Upper lobe of left lung (tissue), 6 donors: ENCODE data around the gene LPCAT1. TPM values are rescaled to one million over a fixed set of nuclear protein-coding genes. Genes with fewer than 3 reads are reported as not detected.

Source experiments
- ATAC-seq, 2 donors: fragments of 200-7000 bp; cut with Tn5 transposase; one replicate each; pipeline ENCODE4 v1.9.1; 2022; ENCODE audit warnings: mild to moderate bottlenecking in 2 of 2, moderate library complexity in 2 of 2; ENCODE audit not compliant: low FRiP score in 2 of 2
- DNase-seq, 2 donors: peaks; one replicate each; pipeline ENCODE4 v3.0.0-alpha.2; 2019 to 2020
- H3K27ac ChIP-seq, 4 donors: fragments of 200-600 bp; sonication (generic); one replicate each; pipeline ENCODE4 v1.5.1; 2016 to 2019
- H3K27me3 ChIP-seq, 4 donors: fragments of 200-600 bp; sonication (generic); one replicate each; pipeline ENCODE4 v1.5.1; 2017 to 2019
- H3K36me3 ChIP-seq, 4 donors: fragments of 200-600 bp; sonication (generic); one replicate each; pipeline ENCODE4 v1.5.1; 2016 to 2019
- H3K4me1 ChIP-seq, 4 donors: fragments of 200-600 bp; sonication (generic); one replicate each; pipeline ENCODE4 v1.5.1; 2018 to 2019
- H3K4me3 ChIP-seq, 4 donors: fragments of 200-600 bp; sonication (generic); one replicate each; pipeline ENCODE4 v1.5.1; 2017 to 2019; ENCODE audit warnings: mild to moderate bottlenecking in 2 of 4, moderate library complexity in 1 of 4
- H3K9me3 ChIP-seq, 4 donors: fragments of 200-600 bp; sonication (generic); one replicate each; pipeline ENCODE4 v1.5.1; 2018 to 2019
- CTCF ChIP-seq, 6 experiments: fragments of 450-650 bp in 4 of 6; fragments of 200-600 bp in 2 of 6; sonication (generic) in 2 of 6; IDR thresholded peaks; one replicate each; pipeline ENCODE4 v1.5.1; 2016 to 2019; ENCODE audit warnings: antibody characterized with exemption in 6 of 6
- EP300 ChIP-seq, 4 donors: sonication (generic); formaldehyde crosslinking; IDR thresholded peaks; one replicate each; pipeline ENCODE4 v1.5.1; 2017; ENCODE audit warnings: antibody characterized with exemption in 4 of 4, control low read depth in 2 of 4
- POLR2A ChIP-seq, 4 donors: fragments of 450-650 bp; IDR thresholded peaks; one replicate each; pipeline ENCODE4 v1.5.1; 2016 to 2017; ENCODE audit warnings: antibody characterized with exemption in 4 of 4, mild to moderate bottlenecking in 2 of 4
- POLR2AphosphoS5 ChIP-seq, 2 donors: sonication (generic); formaldehyde crosslinking; IDR thresholded peaks; one replicate each; pipeline ENCODE4 v1.5.1; 2017; ENCODE audit warnings: antibody characterized with exemption in 2 of 2
- WGBS, 2 donors: methylation state at CpG; one replicate each; pipeline ENCODE4 v1.1.5; 2017 to 2018; 5-methylcytosine and 5-hydroxymethylcytosine counted together
- total RNA-seq, 6 donors: library from RNA; depleted of rRNA in 4 of 6; stranded (reverse); fragments of >200 nt in 4 of 6; gene quantifications; one replicate each; pipeline versions ENCODE4 v1.1.0 to v1.2.1, GENCODE V29; 2016 to 2021
- donor health status: DM: no; HTN: no; CAD: no; lungs with moderate emphysema.
- donor health status: DM: no; HTN: yes; CAD: no; lungs with severe emphysema.

The LPCAT1 gene
- total RNA-seq, 6 donors from 2014 or later: 403 to 922 (median 538) TPM

GRCh38 chr5:1436036-1436435 lies 87.7 kb downstream of the LPCAT1 start:
- Histone ChIP-seq H3K27me3 (no peaks in the 10 kb centered on the region), H3K9me3 (peaks cover 0 to 2% (median 0%) of the 10 kb centered on the region in 4 donors), H3K4me3 (no peak overlapping the region), H3K36me3 (no peaks in the 10 kb centered on the region), H3K4me1 (no peaks in the 10 kb centered on the region), H3K27ac (no peak overlapping the region)
- no peak for TF ChIP-seq POLR2AphosphoS5 (IDR thresholded peaks at IDR 0.05)
- DNase-seq (no peak), ATAC-seq (no peak)
- 78 to 81% methylated on average over 8 of the region's 10 CpGs for WGBS, 2 donors

DNA sequence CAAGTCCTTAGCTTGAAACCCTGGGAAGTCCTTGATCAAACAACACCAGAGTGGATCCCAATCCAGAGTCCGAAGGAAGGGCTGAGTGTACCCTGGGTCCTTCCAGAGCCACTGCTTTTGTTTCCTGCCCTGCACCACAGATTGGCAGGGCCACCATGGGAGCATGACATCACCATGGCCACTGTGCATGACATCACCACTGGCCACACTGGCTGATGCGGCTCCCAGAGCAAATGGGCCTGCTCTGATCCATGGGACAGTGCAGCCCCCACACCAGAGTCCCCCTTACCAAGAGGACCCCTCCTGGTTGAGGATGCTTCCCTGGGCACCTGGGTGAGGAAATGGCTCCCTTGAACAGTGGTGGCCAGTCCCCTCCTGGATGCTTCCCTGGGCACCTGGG lies 88.4 kb downstream of the LPCAT1 start:
- no peak for TF ChIP-seq POLR2A (IDR thresholded peaks at IDR 0.05)
- no peak for TF ChIP-seq CTCF (IDR thresholded peaks at IDR 0.05)
- no peak for TF ChIP-seq EP300 (IDR thresholded peaks at IDR 0.05)
- TF ChIP-seq POLR2AphosphoS5 (IDR thresholded peaks at IDR 0.05): no peak
- Histone ChIP-seq H3K4me3 (no peak overlapping the region), H3K27me3 (no peaks in the 10 kb centered on the region), H3K27ac (no peak overlapping the region), H3K9me3 (peaks cover 0 to 3% (median 0%) of the 10 kb centered on the region in 4 donors), H3K36me3 (no peaks in the 10 kb centered on the region), H3K4me1 (no peaks in the 10 kb centered on the region)
- ATAC-seq (no peak), DNase-seq (peak in 1 of 2 donors; percentile 12)
- 85 to 92% methylated on average over 2 of the region's 2 CpGs for WGBS, 2 donors

DNA sequence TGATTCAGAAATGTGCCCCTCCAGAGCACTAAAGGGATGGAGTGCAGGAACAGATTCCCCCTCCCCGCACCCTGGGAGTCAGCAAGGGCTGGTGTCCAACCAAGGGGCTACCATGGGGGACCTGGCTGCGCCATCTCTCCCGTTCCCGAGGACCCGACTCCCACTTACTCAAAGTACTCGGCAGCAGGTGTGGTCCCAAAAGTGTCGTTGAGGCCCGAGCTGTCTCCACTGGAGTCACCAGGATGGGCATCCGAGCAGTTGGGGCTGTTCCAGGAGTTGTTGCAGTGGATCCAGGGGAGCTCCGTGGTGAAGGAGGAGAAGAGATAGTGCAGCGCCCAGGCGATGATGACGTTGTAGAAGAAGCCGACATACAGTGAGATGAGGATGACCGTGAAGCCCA lies 91.5 kb downstream of the LPCAT1 start:
- WGBS, 2 donors: 86 to 94% methylated on average over 8 to 15 of the region's 15 CpGs
- H3K9me3 ChIP-seq: peaks cover 10 to 31% (median 22%) of the 10 kb centered on the region in 4 donors
- no peaks in the 10 kb centered on the region for H3K4me1 ChIP-seq
- no peak overlapping the region for H3K27ac ChIP-seq
- TF ChIP-seq POLR2A (IDR thresholded peaks at IDR 0.05) (no peak), POLR2AphosphoS5 (IDR thresholded peaks at IDR 0.05) (no peak), EP300 (IDR thresholded peaks at IDR 0.05) (no peak), CTCF (IDR thresholded peaks at IDR 0.05) (no peak)
- no peak for ATAC-seq
- H3K27me3 ChIP-seq: no peaks in the 10 kb centered on the region
- H3K4me3 ChIP-seq: no peak overlapping the region
- H3K36me3 ChIP-seq: no peaks in the 10 kb centered on the region
- DNase-seq: peak in 1 of 2 donors; percentile 15

DNA sequence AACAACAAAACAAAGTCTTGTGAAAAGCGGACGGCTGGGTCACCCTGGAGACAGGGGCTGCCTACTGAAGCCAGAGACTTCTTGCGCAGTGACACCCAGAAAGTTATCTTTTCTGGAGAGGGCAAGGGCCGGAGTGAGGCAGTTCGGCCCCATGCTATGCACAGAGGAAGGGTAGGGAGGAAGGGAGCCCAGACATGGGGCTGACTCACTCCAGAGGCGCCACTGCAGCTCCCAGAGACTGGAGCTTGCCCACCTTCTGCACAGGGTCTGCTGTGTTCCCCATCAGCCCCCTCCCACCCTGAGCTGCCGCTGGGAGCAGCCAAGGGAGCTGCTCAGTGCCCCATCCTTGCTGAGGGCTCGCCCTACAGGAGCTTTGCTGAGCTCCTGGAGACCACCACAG lies 91.9 kb downstream of the LPCAT1 start:
- 84 to 90% methylated on average over 5 to 8 of the region's 8 CpGs for WGBS, 2 donors
- peak in 1 of 2 donors; percentile 31 for ATAC-seq

GRCh38 chr5:1431021-1431811 lies 92.5 kb downstream of the LPCAT1 start:
- no peak for TF ChIP-seq EP300 (IDR thresholded peaks at IDR 0.05)
- TF ChIP-seq POLR2A (IDR thresholded peaks at IDR 0.05): no peak
- no peak for TF ChIP-seq POLR2AphosphoS5 (IDR thresholded peaks at IDR 0.05)
- TF ChIP-seq CTCF (IDR thresholded peaks at IDR 0.05): no peak
- WGBS, 2 donors: 84 to 88% methylated on average over 27 to 29 of the region's 33 CpGs
- peak in 1 of 2 donors; percentile 15 for DNase-seq
- H3K36me3 ChIP-seq: no peaks in the 10 kb centered on the region
- H3K27me3 ChIP-seq: no peaks in the 10 kb centered on the region
- no peak overlapping the region for H3K4me3 ChIP-seq
- H3K27ac ChIP-seq: no peak overlapping the region
- peaks cover 10 to 40% (median 29%) of the 10 kb centered on the region in 4 donors for H3K9me3 ChIP-seq
- no peaks in the 10 kb centered on the region for H3K4me1 ChIP-seq
- peak; percentile 30 to 63 for ATAC-seq

More for the DNA sequence above, 91.9 kb downstream of the LPCAT1 start:
- no peaks in the 10 kb centered on the region for H3K36me3 ChIP-seq
- no peak overlapping the region for H3K27ac ChIP-seq
- H3K4me3 ChIP-seq: no peak overlapping the region
- H3K4me1 ChIP-seq: no peaks in the 10 kb centered on the region
- no peak for TF ChIP-seq POLR2AphosphoS5 (IDR thresholded peaks at IDR 0.05)
- DNase-seq: no peak
- H3K27me3 ChIP-seq: no peaks in the 10 kb centered on the region
- H3K9me3 ChIP-seq: peaks cover 10 to 35% (median 24%) of the 10 kb centered on the region in 4 donors
